SK-N-SH treated with all-trans-retinoic acid at 6 μM for 48 hours (cell line): ENCODE measurements around the gene FLRT1.

Source experiments
- ATAC-seq: fragments of 200-7000 bp; cut with Tn5 transposase; 3 replicates; pipeline ENCODE4 v1.9.1; 2020; ENCODE audit warnings: mild to moderate bottlenecking, moderate library complexity
- ARNTL ChIP-seq: fragments of 450-650 bp; formaldehyde crosslinking; IDR thresholded peaks from 2 replicates; pipeline ENCODE4 v1.5.0; 2020; ENCODE audit warnings: low read depth, mild to moderate bottlenecking, moderate library complexity, borderline replicate concordance
- BACH2 ChIP-seq: fragments of 250-450 bp; sonication (Bioruptor Pico); IDR thresholded peaks from 2 replicates; pipeline ENCODE4 v1.9.0; 2021; ENCODE audit warnings: mild to moderate bottlenecking, borderline replicate concordance
- CREB5 ChIP-seq: fragments of 250-450 bp; sonication (Bioruptor Pico); IDR thresholded peaks from 2 replicates; pipeline ENCODE4 v1.5.1; 2020; ENCODE audit warnings: low read depth, mild to moderate bottlenecking, moderate library complexity
- CSRNP3 ChIP-seq: fragments of 250-450 bp; sonication (Bioruptor Pico); IDR thresholded peaks from 2 replicates; pipeline ENCODE4 v1.5.1; 2021; ENCODE audit warnings: mild to moderate bottlenecking, moderate library complexity
- GLIS3 ChIP-seq: fragments of 250-450 bp; sonication (Bioruptor Pico); IDR thresholded peaks from 2 replicates; pipeline ENCODE4 v1.5.0; 2020; ENCODE audit warnings: mild to moderate bottlenecking, moderate library complexity
- ISL1 ChIP-seq: fragments of 250-450 bp; sonication (Bioruptor Pico); IDR thresholded peaks from 2 replicates; pipeline ENCODE4 v2.1.2; 2022; ENCODE audit warnings: mild to moderate bottlenecking, moderate library complexity
- OSR1 ChIP-seq: fragments of 250-450 bp; sonication (Bioruptor Pico); IDR thresholded peaks from 2 replicates; pipeline ENCODE4 v1.8.0; 2022; ENCODE audit warnings: moderate library complexity, mild to moderate bottlenecking, inconsistent platforms
- POU6F1 ChIP-seq: fragments of 250-450 bp; sonication (Bioruptor Pico); IDR thresholded peaks from 2 replicates; pipeline ENCODE4 v1.8.0; 2021; ENCODE audit warnings: low read depth, mild to moderate bottlenecking, moderate library complexity, borderline replicate concordance
- PPARA ChIP-seq: fragments of 250-450 bp; sonication (Bioruptor Pico); IDR thresholded peaks from 2 replicates; pipeline ENCODE4 v1.5.0; 2020; ENCODE audit warnings: mild to moderate bottlenecking, borderline replicate concordance
- RARB ChIP-seq: fragments of 250-450 bp; sonication (Bioruptor Pico); IDR thresholded peaks from 2 replicates; pipeline ENCODE4 v1.8.0; 2021; ENCODE audit warnings: mild to moderate bottlenecking, moderate library complexity
- SNAI2 ChIP-seq: fragments of 250-450 bp; sonication (Bioruptor Pico); IDR thresholded peaks from 2 replicates; pipeline ENCODE4 v1.5.0; 2020; ENCODE audit warnings: mild to moderate bottlenecking, moderate library complexity
- TCF4 ChIP-seq: fragments of 250-450 bp; sonication (Bioruptor Pico); IDR thresholded peaks from 2 replicates; pipeline ENCODE4 v1.8.0; 2021; ENCODE audit warnings: mild to moderate bottlenecking, moderate library complexity, borderline replicate concordance
- TOX ChIP-seq: fragments of 250-450 bp; sonication (Bioruptor Pico); IDR thresholded peaks from 2 replicates; pipeline ENCODE4 v1.8.0; 2021; ENCODE audit warnings: mild to moderate bottlenecking, moderate library complexity, borderline replicate concordance
- ZFP3 ChIP-seq: fragments of 250-450 bp; sonication (Bioruptor Pico); IDR thresholded peaks from 2 replicates; pipeline ENCODE4 v1.5.0; 2020; ENCODE audit warnings: mild to moderate bottlenecking, moderate library complexity
- ZFP30 ChIP-seq: fragments of 450-650 bp; formaldehyde crosslinking; IDR thresholded peaks from 2 replicates; pipeline ENCODE4 v1.5.0; 2022; ENCODE audit warnings: mild to moderate bottlenecking, moderate library complexity
- ZNF565 ChIP-seq: fragments of 450-650 bp; formaldehyde crosslinking; conservative IDR thresholded peaks from 2 replicates; pipeline ENCODE4 v1.5.0; 2020; ENCODE audit warnings: low read depth, mild to moderate bottlenecking, moderate library complexity
- ZNF70 ChIP-seq: fragments of 450-650 bp; formaldehyde crosslinking; IDR thresholded peaks from 2 replicates; pipeline ENCODE4 v1.5.0; 2020; ENCODE audit warnings: mild to moderate bottlenecking, moderate library complexity
- ZNF8 ChIP-seq: fragments of 450-650 bp; formaldehyde crosslinking; IDR thresholded peaks from 2 replicates; pipeline ENCODE4 v1.5.0; 2020; ENCODE audit warnings: mild to moderate bottlenecking, moderate library complexity
- TF ChIP-seq, protein P1 (sequence below): fragments of 250-450 bp; sonication (Bioruptor Pico); IDR thresholded peaks from 2 replicates; pipeline ENCODE4 v1.5.0; 2020; ENCODE audit warnings: mild to moderate bottlenecking, moderate library complexity
- TF ChIP-seq, protein P2 (sequence below): fragments of 250-450 bp; sonication (Bioruptor Pico); IDR thresholded peaks from 2 replicates; pipeline ENCODE4 v1.8.0; 2020; ENCODE audit warnings: mild to moderate bottlenecking, moderate library complexity, borderline replicate concordance

FLRT1 gene

GRCh38 chr11:64036087-64037026 is 626 bp downstream of the FLRT1 start:
- peak; percentile 80 for ATAC-seq
- TF ChIP-seq CSRNP3, result no peak
- no peak for TF ChIP-seq TOX (CRISPR knock-in tag)
- TF ChIP-seq, protein P1, sequence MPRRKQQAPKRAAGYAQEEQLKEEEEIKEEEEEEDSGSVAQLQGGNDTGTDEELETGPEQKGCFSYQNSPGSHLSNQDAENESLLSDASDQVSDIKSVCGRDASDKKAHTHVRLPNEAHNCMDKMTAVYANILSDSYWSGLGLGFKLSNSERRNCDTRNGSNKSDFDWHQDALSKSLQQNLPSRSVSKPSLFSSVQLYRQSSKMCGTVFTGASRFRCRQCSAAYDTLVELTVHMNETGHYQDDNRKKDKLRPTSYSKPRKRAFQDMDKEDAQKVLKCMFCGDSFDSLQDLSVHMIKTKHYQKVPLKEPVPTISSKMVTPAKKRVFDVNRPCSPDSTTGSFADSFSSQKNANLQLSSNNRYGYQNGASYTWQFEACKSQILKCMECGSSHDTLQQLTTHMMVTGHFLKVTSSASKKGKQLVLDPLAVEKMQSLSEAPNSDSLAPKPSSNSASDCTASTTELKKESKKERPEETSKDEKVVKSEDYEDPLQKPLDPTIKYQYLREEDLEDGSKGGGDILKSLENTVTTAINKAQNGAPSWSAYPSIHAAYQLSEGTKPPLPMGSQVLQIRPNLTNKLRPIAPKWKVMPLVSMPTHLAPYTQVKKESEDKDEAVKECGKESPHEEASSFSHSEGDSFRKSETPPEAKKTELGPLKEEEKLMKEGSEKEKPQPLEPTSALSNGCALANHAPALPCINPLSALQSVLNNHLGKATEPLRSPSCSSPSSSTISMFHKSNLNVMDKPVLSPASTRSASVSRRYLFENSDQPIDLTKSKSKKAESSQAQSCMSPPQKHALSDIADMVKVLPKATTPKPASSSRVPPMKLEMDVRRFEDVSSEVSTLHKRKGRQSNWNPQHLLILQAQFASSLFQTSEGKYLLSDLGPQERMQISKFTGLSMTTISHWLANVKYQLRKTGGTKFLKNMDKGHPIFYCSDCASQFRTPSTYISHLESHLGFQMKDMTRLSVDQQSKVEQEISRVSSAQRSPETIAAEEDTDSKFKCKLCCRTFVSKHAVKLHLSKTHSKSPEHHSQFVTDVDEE, result no peak
- no peak for TF ChIP-seq CREB5 (CRISPR knock-in tag)
- no peak for TF ChIP-seq ZFP3
- TF ChIP-seq SNAI2 (CRISPR knock-in tag), result no peak
- TF ChIP-seq ZNF8 (CRISPR knock-in tag), result no peak
- TF ChIP-seq RARB (CRISPR knock-in tag), result no peak
- no peak for TF ChIP-seq ARNTL (CRISPR knock-in tag)
- no peak for TF ChIP-seq ZNF565
- no peak for TF ChIP-seq TCF4
- TF ChIP-seq ZNF70 (CRISPR knock-in tag), result no peak

- peak; percentile 3; the same call in 2 of the 3 replicates for ATAC-seq
These were observed 1.4 kb downstream of the FLRT1 start for GRCh38 chr11:64037027-64037634.

DNA sequence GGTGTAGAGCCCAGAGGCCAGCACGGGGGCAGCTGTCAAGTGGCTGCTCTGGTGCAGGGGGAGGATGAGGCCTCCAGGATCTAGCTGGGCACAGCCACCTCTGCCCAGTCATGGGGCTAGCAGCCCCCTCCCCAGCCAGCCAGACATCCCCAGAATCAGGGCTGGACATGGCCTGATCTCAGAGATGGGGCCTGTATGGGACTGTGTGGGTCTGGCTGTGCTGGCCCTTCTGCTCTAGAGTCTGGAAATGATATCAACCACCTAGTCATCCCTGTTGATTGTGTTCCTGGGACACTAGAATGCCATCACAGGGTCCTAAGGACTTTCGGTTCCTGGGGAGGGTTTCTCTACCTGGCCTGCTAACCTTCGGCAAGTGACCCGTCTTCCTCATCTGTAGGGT is 2.8 kb downstream of the FLRT1 start:
- no peak for ATAC-seq
- TF ChIP-seq OSR1 (CRISPR knock-in tag) (no peak), POU6F1 (CRISPR knock-in tag) (no peak), ISL1 (CRISPR knock-in tag) (no peak)

More at GRCh38 chr11:64037027-64037634, 1.4 kb downstream of the FLRT1 start:
- peak; percentile 47; the same call in 1 of the 2 replicates for TF ChIP-seq ZNF70 (CRISPR knock-in tag)
- TF ChIP-seq SNAI2 (CRISPR knock-in tag), result no peak
- TF ChIP-seq ZNF565, result no peak

DNA sequence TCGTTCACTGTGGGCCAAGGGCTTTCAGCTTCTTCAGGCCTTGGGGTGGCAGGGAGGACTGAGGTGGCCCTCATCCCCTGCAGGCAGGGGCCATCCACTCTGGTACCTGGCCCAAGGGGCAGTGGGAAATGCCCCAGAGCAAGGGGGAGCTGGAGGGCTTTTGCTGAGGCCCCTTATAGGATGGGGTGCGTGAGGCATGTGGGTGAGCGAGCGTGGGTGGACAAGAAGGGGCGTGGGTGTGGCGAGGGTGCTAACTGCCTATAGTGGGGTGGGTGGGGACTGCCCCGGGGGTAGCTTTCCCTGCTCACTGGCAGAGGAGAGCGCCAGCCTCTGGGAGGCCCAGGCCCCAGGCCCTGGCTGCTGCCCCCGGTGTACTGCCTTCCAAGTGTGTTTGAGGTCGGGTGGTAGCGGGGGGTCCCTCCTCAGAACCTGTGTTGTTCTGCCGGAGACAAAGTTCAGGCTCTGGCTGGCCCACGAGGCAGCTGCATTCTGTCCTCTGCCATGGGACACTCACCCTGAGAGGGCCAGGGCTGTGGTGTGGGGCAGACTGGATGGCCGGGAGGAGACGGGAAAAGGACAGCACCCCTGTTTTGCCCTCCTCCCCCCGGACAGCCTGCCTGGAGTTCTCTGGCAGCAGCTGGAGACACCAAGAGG is 3.4 kb downstream of the FLRT1 start:
- ATAC-seq, result no peak
- TF ChIP-seq ZFP30 (CRISPR knock-in tag) (no peak), SNAI2 (CRISPR knock-in tag) (no peak), ARNTL (CRISPR knock-in tag) (no peak), PPARA (no peak), ZNF565 (no peak), OSR1 (CRISPR knock-in tag) (no peak), CREB5 (CRISPR knock-in tag) (no peak), BACH2 (CRISPR knock-in tag) (no peak), GLIS3 (CRISPR knock-in tag) (no peak)
- TF ChIP-seq, protein P2, sequence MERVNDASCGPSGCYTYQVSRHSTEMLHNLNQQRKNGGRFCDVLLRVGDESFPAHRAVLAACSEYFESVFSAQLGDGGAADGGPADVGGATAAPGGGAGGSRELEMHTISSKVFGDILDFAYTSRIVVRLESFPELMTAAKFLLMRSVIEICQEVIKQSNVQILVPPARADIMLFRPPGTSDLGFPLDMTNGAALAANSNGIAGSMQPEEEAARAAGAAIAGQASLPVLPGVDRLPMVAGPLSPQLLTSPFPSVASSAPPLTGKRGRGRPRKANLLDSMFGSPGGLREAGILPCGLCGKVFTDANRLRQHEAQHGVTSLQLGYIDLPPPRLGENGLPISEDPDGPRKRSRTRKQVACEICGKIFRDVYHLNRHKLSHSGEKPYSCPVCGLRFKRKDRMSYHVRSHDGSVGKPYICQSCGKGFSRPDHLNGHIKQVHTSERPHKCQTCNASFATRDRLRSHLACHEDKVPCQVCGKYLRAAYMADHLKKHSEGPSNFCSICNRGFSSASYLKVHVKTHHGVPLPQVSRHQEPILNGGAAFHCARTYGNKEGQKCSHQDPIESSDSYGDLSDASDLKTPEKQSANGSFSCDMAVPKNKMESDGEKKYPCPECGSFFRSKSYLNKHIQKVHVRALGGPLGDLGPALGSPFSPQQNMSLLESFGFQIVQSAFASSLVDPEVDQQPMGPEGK, result no peak
- TF ChIP-seq, protein P1, result no peak
